ENCODE data around the gene SIGLEC11.
"Not testable (repeated sequence)": the region's sequence is repeated elsewhere in the genome, so short reads cannot be mapped to it uniquely, and the experiment has no call there.

SIGLEC11 gene

DNA sequence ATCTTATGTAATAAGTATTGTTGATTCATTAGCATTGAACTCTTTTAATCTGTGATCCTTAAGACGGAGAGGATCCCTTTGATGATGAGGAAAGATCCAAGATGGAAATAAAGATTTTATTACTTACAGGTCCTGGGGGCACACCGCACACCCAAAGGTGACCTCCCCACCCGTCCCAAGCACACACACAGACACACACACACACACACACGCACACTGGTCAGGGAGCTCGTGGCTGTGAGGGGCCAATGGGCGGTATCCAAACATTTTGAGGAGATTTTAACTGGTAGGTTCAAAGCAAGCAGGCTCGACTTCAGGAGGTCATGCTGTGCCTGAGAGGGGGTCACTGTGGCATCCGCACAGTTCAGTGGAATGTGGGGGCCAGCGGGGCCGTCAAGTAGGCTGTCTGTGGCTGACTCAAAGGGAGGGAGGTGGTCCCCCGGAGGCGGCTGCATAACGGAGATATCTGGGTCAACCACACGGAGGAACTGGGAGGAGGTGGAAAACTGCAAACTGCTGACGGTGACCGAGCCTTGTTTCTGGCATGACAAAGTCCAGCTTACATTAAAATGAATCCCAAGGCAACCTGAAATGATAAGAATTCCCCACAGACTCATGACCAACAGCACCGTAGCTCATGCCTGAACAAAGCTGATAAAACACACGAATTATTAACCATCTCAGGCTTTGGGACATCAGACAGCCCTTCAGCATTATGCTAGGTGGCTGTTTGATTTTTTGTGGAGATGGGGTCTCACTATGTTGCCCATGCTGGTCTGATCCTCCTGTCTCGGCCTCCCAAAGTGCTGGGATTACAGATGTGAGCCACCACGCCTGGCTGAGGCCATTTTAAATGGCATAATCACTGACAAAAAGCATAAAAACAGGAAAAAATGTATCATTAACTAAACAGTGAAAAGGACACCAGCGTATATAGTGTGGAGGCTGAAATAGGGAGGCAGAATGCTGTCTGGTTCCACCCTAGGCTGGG, 20.9 kb upstream of the SIGLEC11 start:
- DNase-seq: no peak

GRCh38 chr19:49978324-49978723, 17.4 kb upstream of the SIGLEC11 start:
- DNase-seq: no peak

- DNase-seq: no peak
These were observed 16.9 kb upstream of the SIGLEC11 start for GRCh38 chr19:49977881-49978280.

GRCh38 chr19:49977076-49977475, 16.1 kb upstream of the SIGLEC11 start:
- DNase-seq: no peak

- no peak for DNase-seq
These were observed 15.5 kb upstream of the SIGLEC11 start for GRCh38 chr19:49976496-49976895.

DNA sequence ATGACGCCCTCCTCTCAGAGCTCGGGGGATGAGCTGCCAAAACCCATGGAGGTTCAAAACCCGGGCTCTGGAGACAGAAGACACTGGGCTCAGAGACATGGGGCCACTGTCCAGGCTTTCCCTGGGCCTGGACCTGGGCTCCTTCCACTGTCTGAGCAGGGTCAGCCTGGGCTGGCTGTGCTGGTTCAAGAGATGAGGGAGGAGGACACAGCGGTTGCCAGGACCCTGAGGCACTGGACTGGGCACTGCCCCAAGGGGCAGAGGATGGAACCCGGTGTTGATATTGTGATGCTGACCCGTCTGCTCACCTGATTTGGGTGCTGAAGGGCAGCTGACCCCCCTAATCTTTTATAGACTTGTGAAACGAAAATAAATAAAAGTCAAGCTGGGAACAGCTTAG, 14.1 kb upstream of the SIGLEC11 start:
- DNase-seq: no peak

DNA sequence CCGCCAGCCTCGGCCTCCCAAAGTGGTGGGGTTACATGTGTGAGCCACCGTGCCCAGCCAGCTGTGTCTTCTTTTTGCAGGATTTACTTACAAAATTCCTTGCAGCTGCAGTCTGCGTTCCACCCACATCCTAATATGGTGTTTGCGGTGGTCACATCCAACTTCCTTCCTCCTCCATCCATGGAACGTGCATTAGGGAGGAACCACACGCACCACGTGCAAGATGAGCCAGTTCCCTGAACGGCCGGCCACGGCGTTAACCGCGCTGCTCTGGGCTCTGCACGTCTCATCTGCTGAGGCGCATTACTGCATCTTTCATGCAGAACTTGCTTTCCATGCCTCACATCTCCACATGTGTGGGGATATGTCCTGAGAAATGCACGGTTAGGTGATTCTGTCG, 13.0 kb upstream of the SIGLEC11 start:
- no peak for DNase-seq

GRCh38 chr19:49972841-49973240, 11.9 kb upstream of the SIGLEC11 start:
- no peak for DNase-seq

- no peak for DNase-seq
These were observed 11.0 kb upstream of the SIGLEC11 start for GRCh38 chr19:49971991-49972411.

- DNase-seq: not testable (repeated sequence)
These were observed 8.4 kb upstream of the SIGLEC11 start for GRCh38 chr19:49969355-49969754.

- no peak for DNase-seq
These were observed 7.4 kb upstream of the SIGLEC11 start for GRCh38 chr19:49968279-49968922.

DNA sequence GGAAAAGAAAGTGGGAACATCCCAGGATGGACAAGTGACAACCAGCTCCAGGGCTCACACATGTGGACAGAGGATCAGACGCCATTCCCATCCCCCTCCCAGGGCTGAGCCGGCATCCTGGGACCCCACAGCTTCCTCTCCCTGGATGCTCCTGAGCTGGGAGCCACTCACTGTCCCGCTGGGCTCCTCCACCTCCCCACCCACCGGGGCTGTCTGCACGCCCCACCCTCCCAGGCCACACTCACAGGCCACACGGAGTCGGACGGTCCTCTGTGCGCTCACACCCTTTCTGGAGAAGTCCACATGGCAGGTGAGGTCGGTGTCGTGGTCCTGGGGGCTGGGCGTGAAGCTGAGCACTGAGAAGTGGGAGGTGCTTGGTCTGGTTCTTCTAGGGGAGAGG, 1.1 kb downstream of the SIGLEC11 start:
- DNase-seq: not testable (repeated sequence)

DNA sequence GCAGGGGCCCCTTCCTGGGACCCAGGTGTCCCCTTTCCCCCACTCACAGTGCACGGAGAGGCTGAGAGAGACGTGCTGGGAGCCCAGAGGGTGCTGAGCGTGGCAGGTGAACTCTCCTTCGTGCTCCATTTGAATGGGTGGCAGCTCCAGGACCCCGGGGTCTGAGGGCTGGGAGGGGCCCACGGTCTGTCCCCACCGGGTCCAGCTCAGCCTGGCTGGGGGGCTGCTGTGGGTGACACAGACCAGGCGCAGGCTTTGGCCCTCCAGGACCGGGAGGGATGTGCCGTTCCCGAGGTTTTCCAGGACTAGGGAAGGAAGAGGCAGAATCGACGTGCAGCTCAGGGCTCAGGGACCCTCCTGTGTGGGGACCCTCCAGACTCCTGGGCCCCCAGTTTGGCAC, 2.4 kb downstream of the SIGLEC11 start:
- not testable (repeated sequence) for DNase-seq

DNA sequence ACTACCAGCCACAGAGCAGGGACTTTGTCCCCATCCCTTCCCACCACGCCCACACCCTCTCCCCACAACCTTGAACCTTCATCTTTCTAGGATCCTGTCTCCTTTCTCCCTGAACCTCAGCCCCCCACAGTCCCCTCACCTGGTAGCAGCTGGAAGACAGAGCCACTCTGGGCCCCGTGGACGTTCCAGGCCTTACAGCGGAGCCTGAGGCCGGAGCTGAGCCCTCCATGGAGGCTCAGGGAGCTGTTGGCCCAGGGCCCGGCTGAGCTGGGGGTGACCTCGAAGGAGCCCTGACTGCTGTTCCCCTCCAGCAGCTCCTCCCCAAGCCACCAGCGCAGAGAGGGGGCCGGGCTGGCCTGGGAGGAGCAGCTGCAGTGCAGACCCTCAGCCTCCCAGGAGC, 2.8 kb downstream of the SIGLEC11 start:
- DNase-seq: not testable (repeated sequence)

GRCh38 chr19:49957262-49957915, 3.6 kb downstream of the SIGLEC11 start:
- no peak for DNase-seq

DNA sequence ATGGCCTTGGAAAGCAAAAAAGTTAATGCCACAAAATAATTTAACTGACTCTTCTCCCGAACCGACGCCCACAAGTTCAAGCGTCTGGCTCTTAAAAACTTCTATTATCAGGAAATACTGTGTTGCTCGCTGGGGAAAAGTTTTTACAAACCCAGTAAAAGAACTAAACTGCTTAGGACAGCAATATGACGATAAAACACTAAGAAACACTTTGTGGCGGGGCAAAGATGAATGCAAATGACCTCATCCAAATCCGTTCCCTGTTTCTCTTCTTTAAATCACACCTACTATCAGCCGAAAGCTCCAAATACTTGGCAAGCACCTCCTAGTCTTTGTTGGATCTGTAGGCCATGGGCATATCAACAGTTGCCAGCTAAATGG, 4.9 kb downstream of the SIGLEC11 start:
- no peak for DNase-seq

DNA sequence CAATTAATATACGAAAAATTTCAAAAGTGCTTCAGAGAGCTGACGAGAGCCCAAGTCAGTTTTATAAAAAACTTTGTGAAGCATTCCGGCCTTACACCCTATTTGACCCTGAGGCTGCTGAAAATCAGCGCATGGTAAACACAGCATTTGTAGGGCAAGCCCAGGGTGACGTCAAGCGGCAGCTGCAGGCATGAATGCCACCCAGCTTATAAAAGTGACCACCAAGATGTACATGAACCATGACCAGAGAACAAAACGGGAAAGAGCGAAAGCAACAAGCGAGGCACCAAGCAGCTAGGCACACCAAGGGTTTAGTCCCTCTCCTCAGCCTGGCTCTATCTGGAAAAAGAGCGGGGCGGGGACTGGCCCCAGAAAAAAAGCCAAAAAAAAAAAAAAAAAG, 6.0 kb downstream of the SIGLEC11 start:
- no peak for DNase-seq

DNA sequence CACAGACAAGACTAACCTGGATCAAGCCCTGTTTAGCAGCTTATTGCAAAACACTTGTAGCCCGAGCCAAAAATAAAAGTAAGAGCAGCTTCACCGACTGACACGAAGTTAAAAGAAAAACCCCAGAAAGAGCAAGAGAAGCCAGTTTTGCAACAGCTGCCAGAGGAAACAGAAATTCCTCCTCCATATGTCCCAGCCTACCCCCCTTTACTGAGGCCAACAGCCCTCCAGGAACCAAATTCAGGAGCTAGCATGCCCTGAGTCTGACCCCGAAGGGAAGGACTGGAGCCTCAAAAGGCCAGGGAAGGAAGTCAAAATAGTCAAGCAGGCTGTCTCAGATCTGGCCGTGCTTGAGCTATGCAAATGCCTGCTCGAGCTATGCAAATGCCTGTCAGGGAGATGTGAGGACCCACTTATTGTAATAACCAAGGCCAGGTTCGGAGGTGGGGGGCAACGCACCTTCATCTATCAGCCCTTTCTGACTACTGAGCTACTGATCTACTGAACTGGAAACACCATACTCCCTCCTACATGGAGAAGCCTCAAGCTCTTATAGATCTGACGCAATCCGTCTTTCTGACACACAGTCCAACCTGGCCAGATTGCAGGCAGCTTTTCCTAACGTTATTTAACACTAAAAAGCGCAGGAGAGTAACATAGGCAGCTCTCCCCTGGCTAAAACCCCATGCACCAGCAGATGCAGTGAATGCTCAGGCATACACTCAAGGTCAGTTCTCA, 6.7 kb downstream of the SIGLEC11 start:
- no peak for DNase-seq

DNA sequence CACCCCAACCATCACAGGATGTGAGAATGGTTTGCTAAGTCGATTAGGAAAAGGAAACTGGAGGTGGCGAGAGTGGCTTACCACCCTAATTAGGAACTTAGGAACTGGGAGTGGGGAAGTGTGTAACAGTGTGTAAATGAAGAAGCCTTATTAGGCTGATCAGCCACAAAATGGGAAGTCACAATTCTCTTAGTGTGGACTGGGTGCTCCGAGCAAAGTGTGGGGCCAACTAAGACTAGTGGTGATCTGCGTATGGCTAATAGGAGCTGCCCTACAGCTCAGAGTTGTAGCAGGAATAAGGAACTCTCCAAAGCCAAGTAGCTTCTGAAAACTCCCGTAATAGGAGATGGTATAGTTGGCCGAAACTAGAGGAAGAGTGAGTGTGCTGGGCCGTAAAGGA, 7.6 kb downstream of the SIGLEC11 start:
- no peak for DNase-seq

DNA sequence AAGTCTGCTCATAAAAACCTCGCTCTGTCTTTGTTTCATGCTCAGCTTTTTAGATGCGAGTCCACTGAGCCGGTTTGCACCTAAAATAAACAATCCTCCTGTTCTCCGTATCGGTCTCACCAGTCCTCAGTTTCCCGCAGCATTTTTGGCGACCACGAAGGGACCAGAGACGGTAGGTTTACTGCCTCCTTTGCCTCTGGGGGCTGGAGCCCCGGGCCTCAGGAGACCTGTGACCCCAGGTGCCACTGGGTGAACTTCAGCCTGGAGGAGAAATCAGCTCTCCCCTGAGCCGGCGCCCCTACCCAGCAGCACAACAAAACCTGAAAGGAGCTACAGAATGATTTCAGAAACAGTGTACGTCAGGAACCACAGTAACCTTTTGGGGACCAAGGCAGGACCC, 8.1 kb downstream of the SIGLEC11 start:
- no peak for DNase-seq

- no peak for DNase-seq
These were observed 8.5 kb downstream of the SIGLEC11 start for GRCh38 chr19:49952479-49952836.

GRCh38 chr19:49951806-49952478, 9.0 kb downstream of the SIGLEC11 start:
- DNase-seq: no peak

Data from stimulated activated CD4-positive, alpha-beta T cell treated with anti-CD3 and anti-CD28 coated beads, Interleukin-1b, Interleukin-23, amount 100 ng/mL, for 48 hours (primary cell).